ENCODE results near the gene TMEFF2.

TMEFF2 gene

GRCh38 chr2:192194866-192195547 lies at the start of gene TMEFF2:
Gene TMEFF2, minus strand, starts transcription at chr2:192194933. Its CDS starts 409 bp downstream, at chr2:192194524.
- DNase-seq, result peak; percentile 10

GRCh38 chr2:192243488-192243887 lies 48.8 kb upstream of the TMEFF2 start:
- no peak for DNase-seq

GRCh38 chr2:192236136-192236535 lies 41.4 kb upstream of the TMEFF2 start:
- no peak for DNase-seq

GRCh38 chr2:192230889-192231453 lies 36.2 kb upstream of the TMEFF2 start:
- DNase-seq, result no peak

GRCh38 chr2:192228685-192229084 lies 34.0 kb upstream of the TMEFF2 start:
- no peak for DNase-seq

- DNase-seq, result no peak
Observed at GRCh38 chr2:192218970-192219369, 24.2 kb upstream of the TMEFF2 start.

GRCh38 chr2:192218377-192218776 lies 23.6 kb upstream of the TMEFF2 start:
- DNase-seq, result no peak

GRCh38 chr2:192216336-192216735 lies 21.6 kb upstream of the TMEFF2 start:
- no peak for DNase-seq

GRCh38 chr2:192215096-192215877 lies 20.6 kb upstream of the TMEFF2 start:
- no peak for DNase-seq

- no peak for DNase-seq
Observed at GRCh38 chr2:192208848-192209247, 14.1 kb upstream of the TMEFF2 start.

- DNase-seq, result no peak
Observed at GRCh38 chr2:192206399-192206798, 11.7 kb upstream of the TMEFF2 start.

GRCh38 chr2:192203876-192204275 lies 9.1 kb upstream of the TMEFF2 start:
- DNase-seq, result no peak

GRCh38 chr2:192202373-192202772 lies 7.6 kb upstream of the TMEFF2 start:
- DNase-seq, result no peak

GRCh38 chr2:192201116-192201515 lies 6.4 kb upstream of the TMEFF2 start:
- no peak for DNase-seq

- DNase-seq, result no peak
Observed at GRCh38 chr2:192197357-192197756, 2.6 kb upstream of the TMEFF2 start.

GRCh38 chr2:192196421-192197194 lies 1.9 kb upstream of the TMEFF2 start:
- DNase-seq, result no peak

- DNase-seq, result no peak
Observed at GRCh38 chr2:192195548-192196418, 1.1 kb upstream of the TMEFF2 start.

GRCh38 chr2:192194265-192194865 lies 368 bp downstream of the TMEFF2 start:
- no peak for DNase-seq

GRCh38 chr2:192190474-192190873 lies 4.3 kb downstream of the TMEFF2 start:
- DNase-seq, result no peak

- DNase-seq, result no peak
Observed at GRCh38 chr2:192186806-192187205, 7.9 kb downstream of the TMEFF2 start.

- no peak for DNase-seq
Observed at GRCh38 chr2:192184349-192184748, 10.4 kb downstream of the TMEFF2 start.

- DNase-seq, result no peak
Observed at GRCh38 chr2:192183296-192183695, 11.4 kb downstream of the TMEFF2 start.
